Measurements from ENCODE around the gene TSPY9. TPM values are rescaled to one million over a fixed set of nuclear protein-coding genes. Genes with fewer than 3 reads are reported as not detected.
"Not testable (repeated sequence)": the region's sequence is repeated elsewhere in the genome, so short reads cannot be mapped to it uniquely, and the experiment has no call there.

The TSPY9 gene
- not detected for polyA plus RNA-seq (2013, experiment 1 of 2)
- polyA plus RNA-seq (2013, experiment 2 of 2), result not detected

DNA sequence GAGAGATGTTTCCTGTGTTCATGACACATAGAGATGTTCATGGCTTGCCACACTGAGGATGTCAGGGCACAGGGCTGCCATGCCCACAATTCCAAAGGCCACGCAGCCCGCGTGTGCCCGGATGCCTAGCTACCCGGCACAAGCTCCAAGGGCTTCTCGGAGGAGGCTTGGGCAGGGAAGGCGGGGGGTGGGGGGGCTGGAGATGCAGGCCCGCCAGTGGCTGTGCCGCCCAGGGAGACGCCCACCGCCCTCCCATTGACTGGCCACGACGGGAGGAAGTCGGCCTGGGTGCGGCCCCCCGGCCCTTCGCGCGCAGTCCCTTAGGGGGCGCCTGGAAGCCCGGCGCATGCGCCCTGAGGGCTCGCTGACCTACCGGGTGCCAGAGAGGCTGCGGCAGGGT is at the start of gene TSPY9:
Gene TSPY9, plus strand, starts transcription at position 301 of the 400 bp plus-strand sequence. Its CDS starts 46 bp downstream, at position 347.
- not testable (repeated sequence) for H2AK5ac ChIP-seq (ENCODE audit: low read length); H3K79me2 ChIP-seq (ENCODE audit: control insufficient read depth, insufficient read depth, low read length); H3K36me3 ChIP-seq (ENCODE audit: control insufficient read depth, insufficient read depth, low read length); H3K4me1 ChIP-seq (ENCODE audit: control insufficient read depth, low read depth, low read length); H3K18ac ChIP-seq (ENCODE audit: low read length); H4K5ac ChIP-seq (ENCODE audit: low read length); H3K4me2 ChIP-seq (ENCODE audit: low read length); H3K56ac ChIP-seq (ENCODE audit: low read length); H2BK15ac ChIP-seq (replicated peaks; ENCODE audit: low read depth); H3K4ac ChIP-seq (ENCODE audit: low read depth, low read length); H3K27me3 ChIP-seq (ENCODE audit: insufficient read depth, low read length, poor library complexity); H3K79me1 ChIP-seq (ENCODE audit: low read length); H3K9ac ChIP-seq (ENCODE audit: low read length); H4K8ac ChIP-seq (ENCODE audit: low read depth, low read length); H3K27ac ChIP-seq (ENCODE audit: low read depth, low read length); H2BK5ac ChIP-seq (ENCODE audit: low read length); H3K4me3 ChIP-seq (ENCODE audit: low read length); H3K23ac ChIP-seq (ENCODE audit: low read length); H2BK120ac ChIP-seq (ENCODE audit: low read depth, low read length); DNase-seq
- no CpG with 5 or more reads among the region's 26 CpGs for WGBS (ENCODE audit: extremely low coverage, insufficient coverage, low lambda C conversion rate)

DNA sequence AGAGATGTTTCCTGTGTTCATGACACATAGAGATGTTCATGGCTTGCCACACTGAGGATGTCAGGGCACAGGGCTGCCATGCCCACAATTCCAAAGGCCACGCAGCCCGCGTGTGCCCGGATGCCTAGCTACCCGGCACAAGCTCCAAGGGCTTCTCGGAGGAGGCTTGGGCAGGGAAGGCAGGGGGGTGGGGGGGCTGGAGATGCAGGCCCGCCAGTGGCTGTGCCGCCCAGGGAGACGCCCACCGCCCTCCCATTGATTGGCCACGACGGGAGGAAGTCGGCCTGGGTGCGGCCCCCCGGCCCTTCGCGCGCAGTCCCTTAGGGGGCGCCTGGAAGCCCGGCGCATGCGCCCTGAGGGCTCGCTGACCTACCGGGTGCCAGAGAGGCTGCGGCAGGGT is 20.4 kb upstream of the TSPY9 start, which contains the start of gene TSPY1:
Gene TSPY1, plus strand, starts transcription at position 301 of the 400 bp plus-strand sequence. Its CDS starts 46 bp downstream, at position 347.
- not testable (repeated sequence) for H3K18ac ChIP-seq (ENCODE audit: low read length); H3K27me3 ChIP-seq (ENCODE audit: insufficient read depth, low read length, poor library complexity); H3K36me3 ChIP-seq (ENCODE audit: control insufficient read depth, insufficient read depth, low read length); H3K4ac ChIP-seq (ENCODE audit: low read depth, low read length); H4K8ac ChIP-seq (ENCODE audit: low read depth, low read length); H3K4me3 ChIP-seq (ENCODE audit: low read length); H2BK120ac ChIP-seq (ENCODE audit: low read depth, low read length); H3K23ac ChIP-seq (ENCODE audit: low read length); H3K56ac ChIP-seq (ENCODE audit: low read length); H3K4me1 ChIP-seq (ENCODE audit: control insufficient read depth, low read depth, low read length); H3K9ac ChIP-seq (ENCODE audit: low read length); H2BK5ac ChIP-seq (ENCODE audit: low read length); H2AK5ac ChIP-seq (ENCODE audit: low read length); DNase-seq; H3K27ac ChIP-seq (ENCODE audit: low read depth, low read length); H3K79me1 ChIP-seq (ENCODE audit: low read length); H3K79me2 ChIP-seq (ENCODE audit: control insufficient read depth, insufficient read depth, low read length); H4K5ac ChIP-seq (ENCODE audit: low read length); H2BK15ac ChIP-seq (replicated peaks; ENCODE audit: low read depth); H3K4me2 ChIP-seq (ENCODE audit: low read length)
- WGBS (ENCODE audit: extremely low coverage, insufficient coverage, low lambda C conversion rate), result no CpG with 5 or more reads among the region's 25 CpGs

DNA sequence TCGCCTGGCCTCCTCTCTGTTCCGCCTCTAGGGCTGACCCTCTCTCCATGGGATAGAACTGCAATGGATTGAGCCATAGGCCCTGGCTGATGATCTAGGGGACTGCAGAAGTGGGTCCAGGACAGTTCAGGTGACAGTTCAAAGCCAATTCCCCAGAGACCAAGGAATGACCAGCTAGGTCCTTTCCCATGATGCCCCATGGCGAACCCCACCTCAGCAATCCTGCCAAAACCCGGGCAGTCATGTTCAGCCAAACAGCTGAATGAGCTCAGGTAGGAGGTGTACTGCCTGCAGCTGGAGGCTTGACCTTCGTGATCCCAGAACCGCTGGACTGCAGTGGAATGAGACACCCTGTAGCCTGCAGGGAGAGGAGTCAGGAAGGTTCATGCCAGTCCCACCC is 17.3 kb downstream of the TSPY9 start:
- H3K36me3 ChIP-seq (ENCODE audit: control insufficient read depth, insufficient read depth, low read length); H4K8ac ChIP-seq (ENCODE audit: low read depth, low read length); H2AK5ac ChIP-seq (ENCODE audit: low read length); H3K56ac ChIP-seq (ENCODE audit: low read length); H3K4me3 ChIP-seq (ENCODE audit: low read length); H3K18ac ChIP-seq (ENCODE audit: low read length); H2BK5ac ChIP-seq (ENCODE audit: low read length); H2BK120ac ChIP-seq (ENCODE audit: low read depth, low read length); H3K4me2 ChIP-seq (ENCODE audit: low read length); H3K79me2 ChIP-seq (ENCODE audit: control insufficient read depth, insufficient read depth, low read length); H3K4ac ChIP-seq (ENCODE audit: low read depth, low read length); H3K4me1 ChIP-seq (ENCODE audit: control insufficient read depth, low read depth, low read length); H3K27ac ChIP-seq (ENCODE audit: low read depth, low read length); H3K27me3 ChIP-seq (ENCODE audit: insufficient read depth, low read length, poor library complexity); H4K5ac ChIP-seq (ENCODE audit: low read length); H3K79me1 ChIP-seq (ENCODE audit: low read length); H3K9ac ChIP-seq (ENCODE audit: low read length); DNase-seq; H2BK15ac ChIP-seq (replicated peaks; ENCODE audit: low read depth); H3K23ac ChIP-seq (ENCODE audit: low read length): not testable (repeated sequence)
- no CpG with 5 or more reads among the region's 6 CpGs for WGBS (ENCODE audit: extremely low coverage, insufficient coverage, low lambda C conversion rate)

- WGBS (ENCODE audit: extremely low coverage, insufficient coverage, low lambda C conversion rate), result no CpG with 5 or more reads among the region's 12 CpGs
These were observed 29.2 kb downstream of the TSPY9 start for GRCh38 chrY:9516287-9516686.

DNA sequence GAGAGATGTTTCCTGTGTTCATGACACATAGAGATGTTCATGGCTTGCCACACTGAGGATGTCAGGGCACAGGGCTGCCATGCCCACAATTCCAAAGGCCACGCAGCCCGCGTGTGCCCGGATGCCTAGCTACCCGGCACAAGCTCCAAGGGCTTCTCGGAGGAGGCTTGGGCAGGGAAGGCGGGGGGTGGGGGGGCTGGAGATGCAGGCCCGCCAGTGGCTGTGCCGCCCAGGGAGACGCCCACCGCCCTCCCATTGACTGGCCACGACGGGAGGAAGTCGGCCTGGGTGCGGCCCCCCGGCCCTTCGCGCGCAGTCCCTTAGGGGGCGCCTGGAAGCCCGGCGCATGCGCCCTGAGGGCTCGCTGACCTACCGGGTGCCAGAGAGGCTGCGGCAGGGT is 40.5 kb downstream of the TSPY9 start, which contains the start of gene TSPY10:
Gene TSPY10, plus strand, starts transcription at position 301 of the 400 bp plus-strand sequence. Its CDS starts 46 bp downstream, at position 347.
- H3K27ac ChIP-seq (ENCODE audit: low read depth, low read length); H2BK15ac ChIP-seq (replicated peaks; ENCODE audit: low read depth): not testable (repeated sequence)

More at GRCh38 chrY:9516287-9516686, 29.2 kb downstream of the TSPY9 start:
- not testable (repeated sequence) for H3K79me1 ChIP-seq (ENCODE audit: low read length); H4K5ac ChIP-seq (ENCODE audit: low read length); H2BK15ac ChIP-seq (replicated peaks; ENCODE audit: low read depth); H3K9ac ChIP-seq (ENCODE audit: low read length); H3K18ac ChIP-seq (ENCODE audit: low read length); H3K4me3 ChIP-seq (ENCODE audit: low read length); H4K8ac ChIP-seq (ENCODE audit: low read depth, low read length); H2AK5ac ChIP-seq (ENCODE audit: low read length); DNase-seq; H2BK5ac ChIP-seq (ENCODE audit: low read length); H3K4ac ChIP-seq (ENCODE audit: low read depth, low read length); H3K4me2 ChIP-seq (ENCODE audit: low read length); H3K56ac ChIP-seq (ENCODE audit: low read length); H3K4me1 ChIP-seq (ENCODE audit: control insufficient read depth, low read depth, low read length); H3K36me3 ChIP-seq (ENCODE audit: control insufficient read depth, insufficient read depth, low read length); H3K27me3 ChIP-seq (ENCODE audit: insufficient read depth, low read length, poor library complexity); H3K27ac ChIP-seq (ENCODE audit: low read depth, low read length); H2BK120ac ChIP-seq (ENCODE audit: low read depth, low read length); H3K23ac ChIP-seq (ENCODE audit: low read length); H3K79me2 ChIP-seq (ENCODE audit: control insufficient read depth, insufficient read depth, low read length)

More for the DNA sequence above, 40.5 kb downstream of the TSPY9 start, which contains the start of gene TSPY10:
- not testable (repeated sequence) for H4K5ac ChIP-seq (ENCODE audit: low read length); H3K79me2 ChIP-seq (ENCODE audit: control insufficient read depth, insufficient read depth, low read length); H3K4me3 ChIP-seq (ENCODE audit: low read length); H3K56ac ChIP-seq (ENCODE audit: low read length); H4K8ac ChIP-seq (ENCODE audit: low read depth, low read length); H2BK120ac ChIP-seq (ENCODE audit: low read depth, low read length); H3K18ac ChIP-seq (ENCODE audit: low read length); H2BK5ac ChIP-seq (ENCODE audit: low read length); H3K36me3 ChIP-seq (ENCODE audit: control insufficient read depth, insufficient read depth, low read length); H3K9ac ChIP-seq (ENCODE audit: low read length); H2AK5ac ChIP-seq (ENCODE audit: low read length); H3K4me1 ChIP-seq (ENCODE audit: control insufficient read depth, low read depth, low read length); H3K23ac ChIP-seq (ENCODE audit: low read length); H3K79me1 ChIP-seq (ENCODE audit: low read length); H3K27me3 ChIP-seq (ENCODE audit: insufficient read depth, low read length, poor library complexity); DNase-seq; H3K4me2 ChIP-seq (ENCODE audit: low read length); H3K4ac ChIP-seq (ENCODE audit: low read depth, low read length)
- WGBS (ENCODE audit: extremely low coverage, insufficient coverage, low lambda C conversion rate), result no CpG with 5 or more reads among the region's 26 CpGs
